NB4 (cell line): ENCODE measurements around the gene BRICD5.

Source experiments
- MAX ChIP-seq: IDR thresholded peaks from 2 replicates; pipeline ENCODE4 v1.6.1; 2011; ENCODE audit warnings: low read depth, low read length
- TF ChIP-seq, protein P1 (sequence below): IDR thresholded peaks from one replicate; pipeline ENCODE4 v1.5.1; 2012; ENCODE audit warnings: low read depth, low read length

- TF ChIP-seq, protein P1, sequence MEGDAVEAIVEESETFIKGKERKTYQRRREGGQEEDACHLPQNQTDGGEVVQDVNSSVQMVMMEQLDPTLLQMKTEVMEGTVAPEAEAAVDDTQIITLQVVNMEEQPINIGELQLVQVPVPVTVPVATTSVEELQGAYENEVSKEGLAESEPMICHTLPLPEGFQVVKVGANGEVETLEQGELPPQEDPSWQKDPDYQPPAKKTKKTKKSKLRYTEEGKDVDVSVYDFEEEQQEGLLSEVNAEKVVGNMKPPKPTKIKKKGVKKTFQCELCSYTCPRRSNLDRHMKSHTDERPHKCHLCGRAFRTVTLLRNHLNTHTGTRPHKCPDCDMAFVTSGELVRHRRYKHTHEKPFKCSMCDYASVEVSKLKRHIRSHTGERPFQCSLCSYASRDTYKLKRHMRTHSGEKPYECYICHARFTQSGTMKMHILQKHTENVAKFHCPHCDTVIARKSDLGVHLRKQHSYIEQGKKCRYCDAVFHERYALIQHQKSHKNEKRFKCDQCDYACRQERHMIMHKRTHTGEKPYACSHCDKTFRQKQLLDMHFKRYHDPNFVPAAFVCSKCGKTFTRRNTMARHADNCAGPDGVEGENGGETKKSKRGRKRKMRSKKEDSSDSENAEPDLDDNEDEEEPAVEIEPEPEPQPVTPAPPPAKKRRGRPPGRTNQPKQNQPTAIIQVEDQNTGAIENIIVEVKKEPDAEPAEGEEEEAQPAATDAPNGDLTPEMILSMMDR, result no peak
- no peak for TF ChIP-seq MAX
These were observed 19.8 kb downstream of the BRICD5 start for GRCh38 chr16:2190659-2191445.
